Measurements from ENCODE around the gene BUB1B.

- TF ChIP-seq CTCF (IDR thresholded peaks at IDR 0.05) = no peak
- peak in 1 of 4 donors; percentile 19 for TF ChIP-seq POLR2A (IDR thresholded peaks at IDR 0.05)
Observed at GRCh38 chr15:40121911-40122638, 38.8 kb upstream of the BUB1B start.
